Loucy (cell line): Measurements from ENCODE around the gene E2F1.

Experiments
- EZH2phosphoT487 ChIP-seq: fragments of 200-600 bp; IDR thresholded peaks from 2 replicates; pipeline ENCODE4 v1.6.1; 2018; ENCODE audit warnings: antibody characterized with exemption, mild to moderate bottlenecking, moderate library complexity, borderline replicate concordance
- TF ChIP-seq, protein P1 (sequence below): fragments of 200-600 bp; sonication (generic); conservative IDR thresholded peaks from 2 replicates; pipeline ENCODE4 v1.5.1; 2014; ENCODE audit warnings: mild to moderate bottlenecking, antibody characterized with exemption, low read length

DNA sequence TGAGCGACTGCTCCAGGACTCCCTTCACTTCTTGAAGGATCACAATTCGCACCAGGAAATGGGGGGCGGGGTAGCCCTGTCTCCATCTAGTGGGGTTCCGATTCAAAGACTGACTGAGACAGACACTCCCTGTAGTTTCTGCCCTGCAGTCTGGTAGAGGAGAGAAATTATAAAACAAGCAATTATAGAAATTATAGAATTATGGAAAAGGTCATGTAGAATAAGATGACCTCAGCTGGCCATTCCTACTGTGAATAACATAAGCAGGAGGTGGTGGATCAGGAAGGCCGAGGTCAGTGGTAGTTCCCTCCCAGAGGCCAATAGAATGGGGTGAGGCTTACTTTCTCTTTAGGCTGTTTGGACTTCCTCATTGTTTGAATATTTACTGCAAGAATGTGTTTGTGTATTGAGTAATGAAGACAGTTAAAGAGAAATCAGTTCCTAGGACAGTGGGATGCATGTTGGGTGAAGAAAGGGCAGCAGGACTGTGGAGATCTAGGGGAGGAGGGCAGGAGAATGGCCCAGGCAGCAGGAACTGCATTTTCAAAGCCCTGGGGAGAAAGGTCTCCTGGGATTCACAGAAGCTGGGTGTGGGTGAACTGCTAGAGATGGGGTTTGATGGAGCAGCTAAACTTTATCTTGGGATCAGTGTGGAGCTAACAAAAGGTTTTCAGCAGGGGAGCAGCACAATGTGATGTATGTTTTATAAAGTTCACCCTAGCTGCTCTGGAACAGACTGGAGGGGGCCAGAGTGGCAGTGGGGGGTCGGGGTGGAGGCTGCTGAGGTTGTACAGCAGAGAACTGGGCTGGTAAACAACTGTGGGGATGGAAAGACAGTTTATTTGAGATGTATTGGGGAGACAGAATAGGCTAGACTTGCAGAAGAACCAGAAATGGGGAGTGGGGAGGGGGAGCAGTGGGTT lies 47.7 kb upstream of the E2F1 start:
- TF ChIP-seq, protein P1, sequence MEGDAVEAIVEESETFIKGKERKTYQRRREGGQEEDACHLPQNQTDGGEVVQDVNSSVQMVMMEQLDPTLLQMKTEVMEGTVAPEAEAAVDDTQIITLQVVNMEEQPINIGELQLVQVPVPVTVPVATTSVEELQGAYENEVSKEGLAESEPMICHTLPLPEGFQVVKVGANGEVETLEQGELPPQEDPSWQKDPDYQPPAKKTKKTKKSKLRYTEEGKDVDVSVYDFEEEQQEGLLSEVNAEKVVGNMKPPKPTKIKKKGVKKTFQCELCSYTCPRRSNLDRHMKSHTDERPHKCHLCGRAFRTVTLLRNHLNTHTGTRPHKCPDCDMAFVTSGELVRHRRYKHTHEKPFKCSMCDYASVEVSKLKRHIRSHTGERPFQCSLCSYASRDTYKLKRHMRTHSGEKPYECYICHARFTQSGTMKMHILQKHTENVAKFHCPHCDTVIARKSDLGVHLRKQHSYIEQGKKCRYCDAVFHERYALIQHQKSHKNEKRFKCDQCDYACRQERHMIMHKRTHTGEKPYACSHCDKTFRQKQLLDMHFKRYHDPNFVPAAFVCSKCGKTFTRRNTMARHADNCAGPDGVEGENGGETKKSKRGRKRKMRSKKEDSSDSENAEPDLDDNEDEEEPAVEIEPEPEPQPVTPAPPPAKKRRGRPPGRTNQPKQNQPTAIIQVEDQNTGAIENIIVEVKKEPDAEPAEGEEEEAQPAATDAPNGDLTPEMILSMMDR = no peak
- no peak for TF ChIP-seq EZH2phosphoT487
